Epidermal melanocyte (primary cell): ENCODE measurements around the gene ATP2B2.

Source experiments
- DNase-seq: peaks from one replicate; pipeline ENCODE4 v3.0.0; 2011; ENCODE audit warnings: low spot score; ENCODE audit not compliant: insufficient read length

Gene ATP2B2

DNA sequence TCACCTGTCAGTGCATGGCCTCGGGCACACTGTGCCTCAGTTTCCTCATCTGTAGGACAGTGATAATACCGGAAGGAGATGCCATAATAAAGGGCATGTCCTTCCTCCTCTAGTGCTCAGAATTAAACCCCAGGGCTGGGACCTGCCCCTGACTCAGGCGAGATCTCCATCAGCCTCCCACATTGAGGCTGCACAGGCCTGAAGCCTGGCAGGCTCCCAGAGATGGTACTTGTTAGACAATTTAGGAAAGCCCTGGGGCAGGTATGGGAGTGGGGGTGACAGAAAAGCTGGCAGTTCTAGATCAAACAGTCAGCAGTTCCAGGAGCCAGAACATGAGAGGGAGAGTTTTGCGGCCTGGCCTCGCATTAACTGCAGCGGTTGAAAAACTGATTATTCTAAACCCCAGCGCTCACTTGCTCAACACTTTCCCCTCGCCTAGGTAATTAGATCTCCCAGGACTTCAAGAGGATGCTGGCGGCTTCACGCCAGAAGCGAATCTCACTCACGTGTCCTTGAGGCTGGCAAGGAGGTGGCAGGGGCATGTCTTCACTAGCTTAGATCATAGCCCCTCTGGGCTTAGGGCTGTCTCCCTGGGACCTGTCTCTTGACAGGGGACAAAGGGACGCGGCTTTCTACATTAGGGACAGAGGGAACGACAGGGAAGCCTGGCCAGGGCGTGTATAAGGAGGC is 73.1 kb downstream of the ATP2B2 start:
- no peak for DNase-seq

DNA sequence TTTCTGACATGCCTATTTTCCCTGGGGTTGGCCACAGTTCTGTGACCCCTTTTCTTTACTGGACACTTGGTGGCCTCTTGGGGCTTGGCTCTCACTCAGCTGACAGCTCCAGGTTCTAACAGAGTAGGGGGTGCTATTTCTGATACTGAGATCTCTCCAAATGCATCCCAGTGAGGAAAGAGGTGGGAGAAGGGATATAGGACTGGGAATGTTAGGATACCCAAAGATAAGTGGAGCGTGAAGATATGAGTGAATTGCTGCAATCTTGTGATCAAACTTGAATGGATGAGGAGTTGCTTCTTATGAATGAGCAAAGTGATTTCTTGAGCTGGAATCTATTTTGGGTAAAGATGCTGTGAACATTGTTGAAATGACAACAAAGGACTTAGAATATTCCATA is 74.6 kb downstream of the ATP2B2 start:
- no peak for DNase-seq

DNA sequence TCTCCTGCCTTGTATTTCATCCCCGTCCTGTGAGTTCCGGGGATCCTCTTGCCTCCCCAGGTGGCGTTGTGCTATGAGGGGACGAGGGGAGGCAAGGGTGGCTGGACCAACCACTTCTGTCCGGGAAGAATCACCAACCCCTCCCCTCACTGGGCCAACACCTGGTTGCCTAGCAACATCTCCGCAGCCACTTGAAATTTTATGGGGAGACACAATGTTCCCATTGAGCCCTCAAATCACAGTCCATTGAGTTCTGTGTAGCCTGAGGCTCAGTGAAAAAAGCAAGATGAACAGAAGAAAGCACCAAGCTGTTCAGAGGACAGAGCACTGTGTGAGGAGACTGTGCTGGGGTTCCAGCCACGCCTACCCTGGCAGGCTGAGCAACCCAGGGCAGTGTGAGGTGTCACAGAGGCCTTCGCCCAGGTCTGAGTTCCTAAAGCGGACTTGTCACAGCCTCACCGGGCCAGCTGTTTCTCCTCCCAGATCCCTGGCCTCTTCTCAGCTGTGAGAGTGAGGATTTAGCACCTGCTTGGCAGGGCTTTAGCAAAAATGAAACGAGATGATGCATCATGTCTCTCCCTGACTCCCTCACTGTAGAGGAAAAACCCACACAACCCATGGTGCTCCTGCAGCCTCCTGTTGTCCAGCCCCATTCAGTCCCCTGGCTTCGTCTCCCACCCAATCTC is 76.8 kb downstream of the ATP2B2 start:
- DNase-seq: no peak

- DNase-seq: no peak
These were observed 78.8 kb downstream of the ATP2B2 start for GRCh38 chr3:10426346-10427220.

DNA sequence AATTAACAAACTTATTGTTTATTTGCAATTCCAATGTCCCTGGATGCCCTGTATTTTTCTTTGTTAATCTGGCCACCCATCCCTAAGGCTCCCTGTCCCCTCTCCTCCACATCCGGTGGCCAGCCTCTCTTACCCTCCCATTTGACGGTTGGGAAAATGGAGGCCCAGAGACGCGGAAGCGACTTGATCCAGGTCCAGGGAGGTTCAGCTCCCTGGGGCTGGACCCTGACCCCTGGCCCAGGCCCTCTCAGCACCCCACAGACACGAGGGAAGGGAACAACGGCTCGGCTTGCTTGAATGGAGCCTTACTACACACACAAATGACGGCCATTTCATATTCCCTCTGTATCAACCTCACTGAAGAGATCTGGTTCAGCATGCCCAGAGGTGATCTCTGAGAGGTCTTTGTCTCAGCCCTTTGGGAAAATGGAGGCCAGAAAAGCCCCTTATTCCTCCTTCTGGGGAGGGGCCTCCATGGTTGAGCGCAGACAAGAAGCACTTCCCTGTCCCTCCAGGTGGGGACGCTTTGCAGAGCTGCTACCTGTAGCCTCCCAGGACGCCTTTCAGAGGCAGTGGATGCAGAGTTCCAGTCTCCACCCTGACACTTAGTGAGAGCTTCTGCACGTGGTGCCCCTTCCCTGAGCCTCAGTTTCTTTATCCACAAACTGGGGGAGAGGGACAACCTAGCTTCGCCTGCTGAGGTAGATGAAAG is 82.1 kb downstream of the ATP2B2 start:
- no peak for DNase-seq

GRCh38 chr3:10421996-10422395 is 83.4 kb downstream of the ATP2B2 start:
- DNase-seq: no peak

DNA sequence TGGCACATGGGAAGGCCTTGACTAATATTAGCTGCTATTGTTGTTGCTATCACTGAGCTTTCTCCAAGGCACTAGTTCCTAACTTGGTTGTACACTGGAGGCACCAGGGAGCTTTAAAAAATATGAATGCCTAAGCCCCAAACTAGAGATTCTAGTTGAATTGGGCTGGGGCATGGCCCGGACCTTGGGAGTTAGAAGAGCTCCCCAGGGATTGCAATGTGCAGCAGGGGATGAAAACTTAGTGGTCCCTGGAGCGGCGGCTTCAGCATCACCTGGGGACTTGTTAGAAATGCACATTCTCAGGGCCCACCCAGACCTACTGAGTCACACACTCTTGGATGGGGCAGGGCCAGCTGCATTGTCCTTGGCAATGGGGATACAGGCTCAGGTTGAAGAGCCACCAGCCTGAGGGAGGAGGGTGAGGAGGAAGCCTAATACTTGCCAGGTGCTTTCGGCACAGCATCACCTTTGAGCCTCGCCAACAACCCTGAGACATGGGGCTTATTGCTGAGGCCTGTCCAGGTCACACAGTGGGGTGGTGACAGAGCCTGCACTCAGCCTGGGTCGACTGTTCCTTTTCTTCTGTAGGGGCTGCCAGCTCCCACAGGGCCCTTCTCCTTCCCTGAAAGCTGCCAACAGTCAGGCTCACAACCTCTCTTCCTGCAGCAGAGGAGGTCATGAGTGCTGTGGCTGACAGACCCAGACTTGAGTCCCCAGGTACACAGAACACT is 84.5 kb downstream of the ATP2B2 start:
- no peak for DNase-seq

GRCh38 chr3:10419637-10420232 is 85.7 kb downstream of the ATP2B2 start:
- DNase-seq: no peak

- DNase-seq: no peak
These were observed 87.5 kb downstream of the ATP2B2 start for GRCh38 chr3:10417847-10418246.

DNA sequence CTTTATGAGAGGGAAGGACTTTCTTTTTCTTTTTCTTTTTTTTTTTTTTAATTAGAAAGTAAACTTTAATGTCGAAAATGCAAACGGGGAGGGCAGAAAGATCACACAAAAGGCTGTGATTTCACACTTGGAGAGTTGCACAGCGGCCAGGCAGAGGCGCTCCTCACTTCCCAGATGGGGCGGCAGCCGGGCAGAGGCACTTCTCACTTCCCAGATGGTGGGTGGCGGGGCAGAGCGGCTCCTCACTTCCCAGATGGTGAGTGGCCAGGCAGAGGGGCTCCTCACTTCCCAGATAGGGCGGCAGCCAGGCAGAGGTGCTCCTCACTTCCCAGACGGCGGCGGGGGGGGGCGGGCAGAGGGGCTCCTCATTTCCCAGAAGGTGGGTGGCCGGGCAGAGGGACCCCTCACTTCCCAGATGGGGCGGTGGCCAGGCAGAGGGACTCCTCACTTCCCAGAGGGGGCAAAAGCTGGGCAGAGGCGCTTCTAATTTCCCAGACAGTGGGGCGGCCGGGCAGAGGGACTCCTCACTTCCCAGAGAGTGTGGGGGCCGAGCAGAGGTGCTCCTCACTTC is 88.6 kb downstream of the ATP2B2 start:
- no peak for DNase-seq

DNA sequence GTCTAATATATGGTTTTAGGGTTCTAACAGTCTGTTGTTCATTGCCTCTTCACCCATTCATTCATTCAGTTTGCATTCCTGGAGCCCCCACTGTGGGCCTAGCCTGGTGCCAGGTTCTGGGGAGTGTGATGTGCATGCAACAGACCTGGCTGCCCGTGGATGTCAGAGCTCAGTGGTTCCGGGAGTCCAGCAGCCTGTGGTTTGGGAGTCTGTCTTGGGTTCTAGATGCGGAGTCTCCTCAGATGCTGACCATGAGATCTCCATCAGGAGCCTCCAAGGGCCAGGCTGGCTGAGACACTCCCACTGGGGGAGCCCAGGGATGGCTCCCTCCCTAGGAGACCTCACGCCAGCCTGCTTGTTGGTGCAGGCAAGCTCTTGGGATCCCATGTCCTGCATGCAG is 92.3 kb downstream of the ATP2B2 start:
- DNase-seq: no peak

DNA sequence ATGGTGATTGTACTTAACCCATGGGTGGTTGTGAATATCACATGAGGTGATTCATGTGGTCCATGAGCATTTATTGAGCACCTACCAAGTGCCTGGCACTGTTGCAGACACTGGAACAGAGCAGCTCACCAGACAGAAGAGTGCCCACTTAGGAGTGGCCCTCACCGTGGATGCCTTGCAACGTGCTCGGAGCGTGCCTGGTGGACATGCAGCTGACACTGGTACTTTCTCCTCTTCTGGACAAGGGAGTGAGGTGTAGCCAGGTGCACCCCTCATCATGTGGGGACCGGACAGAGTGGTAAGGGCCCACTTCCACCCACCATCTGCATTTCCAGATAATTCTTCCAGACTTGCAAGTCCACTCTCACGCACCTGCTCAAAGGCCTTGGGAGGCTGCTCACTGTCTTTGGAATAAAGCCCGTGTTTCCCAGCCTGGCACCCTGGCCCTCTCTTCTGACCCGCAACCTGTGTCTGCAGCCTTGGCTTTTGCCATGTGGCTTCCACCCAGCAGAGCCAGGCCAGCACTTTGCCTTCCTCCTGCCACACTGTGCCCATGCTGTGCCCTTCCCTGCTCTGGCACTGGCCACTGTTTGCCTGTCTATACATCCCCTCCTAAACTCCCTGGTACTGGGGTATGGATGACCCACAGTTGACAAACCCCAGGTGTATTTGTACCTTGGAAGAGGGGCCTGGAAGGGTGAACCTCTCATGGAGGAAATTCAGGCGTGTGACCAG is 93.6 kb downstream of the ATP2B2 start:
- no peak for DNase-seq

DNA sequence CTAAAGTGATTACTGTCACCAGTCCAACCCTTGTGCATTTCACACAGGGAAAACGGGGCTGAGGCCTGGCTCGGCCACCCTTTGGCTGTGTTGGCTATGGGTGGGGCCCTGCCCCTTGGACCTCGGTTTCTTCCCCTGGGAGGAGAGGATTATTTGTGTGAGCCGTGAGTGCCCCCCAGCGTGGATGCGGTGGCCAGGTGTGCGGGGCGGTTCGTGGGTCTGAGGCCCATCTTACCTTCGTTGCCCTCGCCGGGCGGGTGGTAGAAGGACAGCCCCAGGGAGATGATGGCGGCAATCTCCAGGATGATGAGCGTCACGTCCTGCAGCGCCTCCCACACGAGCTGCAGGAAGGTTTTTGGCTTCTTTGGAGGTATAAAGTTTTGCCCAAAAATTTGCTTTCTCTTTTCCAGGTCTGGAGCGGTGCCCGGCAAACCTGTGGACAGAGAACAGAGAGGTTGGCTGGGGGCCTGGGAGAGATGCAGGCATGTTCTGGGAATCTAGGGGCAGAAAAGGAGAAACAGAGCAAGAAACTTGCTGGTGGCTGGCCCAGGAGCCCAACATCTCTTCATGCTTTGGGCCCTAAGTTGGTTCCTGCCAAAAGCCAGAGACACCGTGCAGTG is 94.9 kb downstream of the ATP2B2 start:
- DNase-seq: no peak

- DNase-seq: no peak
These were observed 96.7 kb downstream of the ATP2B2 start for GRCh38 chr3:10408680-10409079.

DNA sequence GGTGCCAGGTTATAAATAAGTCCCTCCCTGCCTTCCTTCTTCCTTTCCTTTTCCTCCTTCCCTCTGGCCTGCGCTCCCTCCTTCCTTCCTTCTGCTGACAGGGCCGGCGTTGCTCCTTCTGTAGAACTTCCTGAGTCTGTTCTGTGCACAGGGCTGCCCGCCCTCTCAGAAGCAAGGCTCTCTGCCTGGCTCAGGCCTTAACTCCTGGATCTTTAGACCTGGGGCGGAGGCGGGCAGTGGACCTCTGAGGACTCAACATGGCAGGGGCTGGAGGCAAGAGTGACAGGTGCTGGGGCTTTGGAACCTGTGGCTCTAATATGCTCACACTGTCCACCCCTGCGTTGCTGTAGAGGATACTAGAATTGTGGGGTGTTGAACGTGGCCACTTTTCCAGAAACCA is 98.0 kb downstream of the ATP2B2 start:
- DNase-seq: no peak

DNA sequence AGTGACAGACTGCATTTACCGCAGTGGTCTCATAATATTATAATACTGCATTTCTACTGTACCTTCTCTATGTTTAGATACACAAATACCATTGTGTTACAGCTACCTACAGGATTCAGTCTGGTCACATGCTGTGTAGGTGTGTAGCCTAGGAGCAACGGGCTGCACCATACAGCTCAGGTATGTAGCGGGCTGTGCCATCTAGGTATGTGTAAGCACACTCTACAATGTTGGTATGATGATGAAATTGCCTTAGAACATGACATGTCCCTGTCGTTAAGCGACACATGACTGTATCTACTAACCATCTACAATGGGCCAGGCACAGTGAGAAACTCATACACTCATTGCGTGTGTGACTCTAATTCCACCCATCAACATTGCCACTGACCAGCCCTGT is 99.0 kb downstream of the ATP2B2 start:
- DNase-seq: no peak

GRCh38 chr3:10405816-10406215 is 99.6 kb downstream of the ATP2B2 start:
- no peak for DNase-seq

DNA sequence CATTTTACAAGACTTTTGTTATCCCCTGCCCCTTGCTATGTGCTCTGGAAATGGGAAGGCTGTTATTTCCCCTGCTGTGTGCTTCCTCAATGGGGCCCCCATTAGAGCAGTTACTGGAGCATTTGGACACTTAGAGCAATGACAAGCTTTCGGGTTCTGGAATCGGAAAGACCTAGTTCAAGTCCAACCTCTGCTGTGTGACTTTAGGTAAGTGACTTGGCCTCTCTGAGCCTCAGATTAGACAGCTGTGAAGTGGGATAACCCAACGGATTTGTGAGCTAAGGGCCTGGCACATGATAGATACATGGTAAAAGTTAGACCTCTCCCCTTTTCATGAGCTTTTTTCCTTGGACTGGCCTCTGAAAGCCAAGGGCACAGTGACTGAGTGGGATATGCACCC is 100.5 kb downstream of the ATP2B2 start:
- no peak for DNase-seq

GRCh38 chr3:10404377-10404776 is 101.0 kb downstream of the ATP2B2 start:
- DNase-seq: no peak
